ENCODE measurements around the gene CRAT.
"Not testable (repeated sequence)": the region's sequence is repeated elsewhere in the genome, so short reads cannot be mapped to it uniquely, and the experiment has no call there.

The CRAT gene

GRCh38 chr9:129138144-129138462 is 27.5 kb upstream of the CRAT start:
- no peak for DNase-seq

GRCh38 chr9:129137292-129138143 is 26.9 kb upstream of the CRAT start:
- DNase-seq, result no peak

DNA sequence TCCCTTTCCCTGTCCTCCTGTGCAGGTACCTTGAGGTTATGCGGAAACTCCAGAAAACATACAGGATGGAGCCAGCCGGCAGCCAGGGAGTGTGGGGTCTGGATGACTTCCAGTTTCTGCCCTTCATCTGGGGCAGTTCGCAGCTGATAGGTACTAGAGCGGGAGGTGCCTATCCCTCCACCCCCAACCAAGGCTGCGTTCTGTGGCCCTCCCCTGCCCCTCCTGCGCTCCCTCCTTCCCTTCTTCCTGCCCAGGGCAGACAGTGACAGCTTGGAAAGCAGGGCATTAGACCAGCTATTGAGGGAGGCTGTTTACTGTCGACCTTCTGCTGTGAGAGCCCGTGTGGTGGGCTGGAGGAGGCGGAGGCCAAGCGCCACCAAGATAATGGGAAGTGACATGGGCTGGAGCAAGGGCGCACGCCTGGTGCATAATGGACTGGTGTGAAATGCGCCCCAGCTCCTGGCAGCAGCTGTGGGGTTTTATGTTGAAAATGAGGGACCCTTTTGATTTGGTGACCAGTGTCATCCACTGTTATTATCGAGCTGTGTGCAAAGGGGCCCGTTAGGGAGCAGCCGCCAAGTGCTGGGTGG is 25.9 kb upstream of the CRAT start:
- no peak for DNase-seq

GRCh38 chr9:129135476-129135875 is 24.9 kb upstream of the CRAT start:
- no peak for DNase-seq

- no peak for DNase-seq
Measured at GRCh38 chr9:129133082-129133481, 22.5 kb upstream of the CRAT start.

- peak; percentile 90 for DNase-seq
Measured at GRCh38 chr9:129131300-129132145, 20.9 kb upstream of the CRAT start.

DNA sequence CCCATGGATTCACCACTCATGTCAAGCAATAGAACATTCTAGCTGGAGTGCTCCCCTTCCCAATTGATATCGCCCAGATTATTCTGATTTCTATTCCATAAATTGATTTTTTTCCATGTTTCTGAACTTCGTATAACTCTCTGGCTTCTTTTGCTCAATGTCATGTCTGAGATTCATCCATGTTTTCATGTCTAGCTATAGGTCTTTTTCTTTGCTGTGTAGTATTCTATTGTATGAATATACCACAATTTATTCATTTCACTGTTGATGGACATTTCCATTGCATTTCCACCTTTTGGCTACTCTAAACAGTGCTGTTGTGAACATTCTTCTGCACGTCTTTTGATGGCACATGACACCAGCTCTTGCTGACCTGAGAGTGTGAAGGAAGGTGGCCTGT is 20.2 kb upstream of the CRAT start:
- DNase-seq, result no peak

GRCh38 chr9:129130271-129130670 is 19.7 kb upstream of the CRAT start:
- DNase-seq, result not testable (repeated sequence)

DNA sequence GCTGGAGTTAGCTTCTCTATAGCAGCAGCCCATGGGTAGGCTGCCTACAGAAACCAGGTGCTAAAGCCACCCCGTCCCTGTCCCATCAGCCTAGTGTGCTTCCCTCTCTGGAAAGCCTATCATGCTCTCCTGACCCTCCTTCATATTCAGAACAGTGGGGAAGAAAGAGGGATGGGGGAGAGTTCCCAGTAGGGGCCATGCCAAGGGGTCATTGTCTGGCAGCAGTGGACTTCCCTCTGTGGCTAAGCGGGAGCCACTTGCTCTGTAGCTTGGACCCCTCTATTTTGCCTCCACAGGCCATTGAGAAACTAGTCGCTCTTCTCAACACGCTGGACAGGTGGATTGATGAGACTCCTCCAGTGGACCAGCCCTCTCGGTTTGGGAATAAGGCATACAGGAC is 18.1 kb upstream of the CRAT start:
- DNase-seq, result no peak

DNA sequence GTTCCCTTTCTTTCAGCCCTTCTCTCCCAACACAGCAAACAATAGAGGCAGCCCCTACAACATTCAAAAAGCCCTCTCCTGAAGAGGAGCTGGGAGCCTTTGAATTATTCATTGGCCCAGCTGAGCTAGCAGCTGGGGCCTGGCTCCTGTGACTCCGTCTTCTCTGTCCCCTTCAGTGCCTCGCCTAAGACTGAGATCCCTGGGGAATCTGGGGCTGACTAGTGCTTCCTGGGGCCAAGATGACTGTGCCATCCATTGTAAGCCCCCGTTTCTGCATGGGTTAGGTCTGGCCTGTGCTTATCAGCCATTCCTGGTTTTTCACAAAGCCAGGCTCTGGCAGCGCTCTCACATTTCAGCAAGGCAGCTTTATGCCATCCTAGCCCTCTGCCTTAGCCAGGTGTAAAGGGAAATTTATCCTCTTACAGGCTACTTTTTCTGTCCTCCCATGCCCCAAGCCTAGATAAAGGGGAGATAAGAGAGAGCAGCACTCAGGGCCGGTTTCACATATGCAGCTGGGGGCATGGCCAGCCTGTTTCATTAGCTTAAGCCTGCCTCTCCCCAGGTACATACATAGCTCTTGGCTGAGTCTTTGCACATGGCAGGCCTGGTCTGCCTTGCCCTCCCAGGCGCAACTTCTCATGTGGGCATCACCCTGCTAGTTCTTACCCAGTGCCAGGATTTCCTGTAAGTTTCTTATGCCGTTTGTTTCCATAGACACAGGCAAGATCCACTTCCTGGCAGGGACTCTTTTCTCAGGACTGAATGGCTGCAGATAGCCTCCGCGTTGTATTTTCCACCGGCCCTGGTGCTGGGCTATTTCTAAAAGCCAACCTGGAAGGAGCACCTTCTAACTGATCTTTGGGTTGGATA is 16.4 kb upstream of the CRAT start:
- DNase-seq, result no peak

DNA sequence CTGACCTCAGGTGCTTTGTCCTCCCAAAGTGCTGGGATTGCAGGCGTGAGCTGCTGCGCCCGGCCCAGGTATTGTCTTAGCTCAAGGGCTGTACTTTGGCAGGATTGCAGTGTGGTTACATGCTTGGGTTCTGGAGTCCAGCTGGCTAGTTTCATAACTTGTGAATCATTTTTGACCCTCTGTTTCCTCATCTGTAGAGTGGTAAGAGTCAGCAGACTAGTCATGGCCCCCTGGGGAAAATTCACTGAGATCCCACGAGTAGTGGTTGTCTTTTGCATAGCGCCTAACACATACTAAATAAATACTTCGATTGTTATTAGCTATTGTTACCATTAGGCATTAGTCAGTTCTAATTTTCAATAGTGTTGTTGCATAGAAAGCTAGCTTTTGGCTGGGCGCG is 14.9 kb upstream of the CRAT start:
- DNase-seq, result no peak

DNA sequence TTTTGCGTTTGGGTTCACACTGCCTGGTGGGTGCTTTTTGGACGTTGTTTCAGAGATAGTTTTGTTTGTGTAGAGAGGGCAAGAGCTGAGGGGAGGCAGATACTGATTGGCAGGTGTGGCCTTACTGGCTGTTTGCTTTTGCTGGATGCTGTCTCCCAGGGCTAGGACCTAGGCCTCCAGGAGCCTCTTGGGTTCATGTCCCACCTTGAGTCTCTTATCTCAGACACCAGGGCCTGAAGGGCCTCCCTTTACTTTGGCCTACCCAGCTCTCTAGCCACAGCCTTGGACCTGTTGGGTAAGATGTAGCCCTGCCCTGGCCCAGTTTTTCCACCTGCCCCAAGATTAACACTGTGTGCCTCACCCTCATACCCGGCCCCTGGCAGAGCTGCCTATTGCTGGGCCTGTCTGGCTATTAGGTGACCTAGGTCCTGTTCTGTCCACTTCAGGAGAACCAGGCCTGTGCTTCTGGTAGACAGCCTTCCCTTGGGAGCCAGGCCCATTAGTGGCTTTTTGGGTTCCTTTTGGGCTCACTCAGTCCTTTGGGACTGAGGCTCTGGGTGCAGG is 14.0 kb upstream of the CRAT start:
- DNase-seq, result no peak

DNA sequence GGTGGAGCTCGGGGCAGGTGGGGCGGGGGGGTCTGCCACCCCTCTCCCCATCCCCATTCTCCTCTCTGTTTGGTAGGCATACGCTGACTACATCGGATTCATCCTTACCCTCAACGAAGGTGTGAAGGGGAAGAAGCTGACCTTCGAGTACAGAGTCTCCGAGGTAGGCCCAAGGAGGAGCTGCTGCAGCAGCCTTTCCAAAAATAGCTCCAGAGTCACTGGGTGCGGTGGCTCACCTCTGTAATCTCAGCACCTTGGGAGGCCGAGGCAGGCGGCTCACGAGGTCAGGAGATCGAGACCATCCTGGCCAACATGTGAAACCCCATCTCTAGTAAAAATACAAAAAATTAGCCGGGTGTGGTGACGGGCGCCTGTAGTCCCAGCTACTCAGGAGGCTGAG is 12.4 kb upstream of the CRAT start:
- not testable (repeated sequence) for DNase-seq

- no peak for DNase-seq
Measured at GRCh38 chr9:129122133-129122532, 11.5 kb upstream of the CRAT start.

- DNase-seq, result no peak
Measured at GRCh38 chr9:129121483-129121882, 10.9 kb upstream of the CRAT start.

GRCh38 chr9:129118799-129119198 is 8.2 kb upstream of the CRAT start:
- no peak for DNase-seq

DNA sequence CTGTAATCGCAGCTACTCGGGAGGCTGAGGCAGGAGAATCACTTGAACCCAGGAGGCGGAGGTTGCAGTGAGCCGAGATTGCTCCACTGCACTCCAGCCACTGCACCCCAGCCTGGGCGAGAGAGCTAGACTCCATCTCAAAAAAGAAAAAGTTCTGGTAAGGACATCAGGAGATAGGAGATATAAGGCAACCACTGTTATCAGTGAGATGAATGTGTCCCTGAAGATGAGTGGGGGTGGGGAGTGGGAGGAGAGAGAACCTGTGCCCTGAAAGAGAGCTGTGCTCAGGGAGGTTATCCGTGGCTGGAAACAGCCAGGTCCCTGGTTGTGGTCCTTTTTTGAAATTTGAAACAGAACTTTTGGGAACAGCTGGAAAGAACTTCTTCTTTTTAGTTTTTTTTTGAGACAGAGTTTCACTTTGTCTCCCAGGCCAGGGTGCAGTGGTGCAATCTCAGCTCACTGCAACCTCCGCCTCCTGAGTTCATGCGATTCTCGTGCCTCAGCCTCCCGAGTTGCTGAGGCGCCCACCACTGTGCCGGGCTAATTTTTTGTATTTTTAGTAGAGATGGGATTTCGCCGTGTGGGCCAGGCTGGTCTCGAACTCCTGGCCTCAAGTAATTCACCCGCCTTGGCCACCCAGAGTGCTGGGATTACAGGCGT is 3.2 kb upstream of the CRAT start:
- DNase-seq, result no peak

DNA sequence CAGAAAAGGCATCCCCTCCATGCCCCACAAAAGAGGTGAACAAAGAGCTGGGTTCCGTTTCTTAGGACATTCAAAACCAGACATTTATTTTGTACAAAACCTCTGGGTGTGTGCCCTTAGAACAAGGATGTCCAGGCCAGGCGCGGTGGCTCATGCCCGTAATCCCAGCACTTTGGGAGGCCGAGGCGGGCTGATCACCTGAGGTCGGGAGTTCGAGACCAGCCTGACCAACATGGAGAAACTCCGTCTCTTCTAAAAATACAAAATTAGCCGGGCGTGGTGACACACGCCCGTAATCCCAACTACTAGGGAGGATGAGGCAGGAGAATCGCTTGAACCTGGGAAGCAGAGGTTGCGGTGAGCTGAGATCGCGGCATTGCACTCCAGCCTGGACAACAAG is 1.9 kb upstream of the CRAT start:
- DNase-seq, result not testable (repeated sequence)

DNA sequence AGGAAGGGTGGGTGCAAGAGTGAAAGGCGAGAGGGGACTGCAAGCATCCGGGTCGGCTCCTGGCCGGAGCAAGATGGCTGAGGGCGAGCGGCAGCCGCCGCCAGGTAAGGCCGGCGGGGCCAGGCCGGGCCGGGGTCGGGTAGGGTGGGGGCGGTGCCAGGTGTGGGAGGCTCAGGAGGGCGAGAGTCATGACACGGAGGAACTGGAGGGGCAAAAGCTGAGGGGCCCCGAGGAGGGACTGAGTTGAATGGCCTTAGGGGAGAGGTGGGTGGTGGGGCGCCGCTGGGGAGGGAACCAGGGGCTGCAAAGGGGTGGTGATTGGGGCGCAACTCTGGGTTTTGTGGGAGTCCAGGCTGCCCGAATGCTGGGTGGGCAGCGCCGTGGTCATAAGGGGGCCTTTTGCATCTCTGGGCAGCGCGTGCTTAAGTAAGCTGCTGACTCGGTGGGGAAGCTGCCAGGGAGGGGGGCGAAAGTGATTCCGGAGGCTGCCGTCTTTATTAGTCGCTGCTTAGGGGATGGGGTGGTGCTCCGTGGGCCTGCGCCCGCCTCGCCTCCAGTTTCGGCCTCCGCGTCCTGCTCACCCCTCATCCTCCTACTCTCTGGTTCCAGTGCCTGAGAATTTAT is 1.0 kb upstream of the CRAT start:
- peak; percentile 39 for DNase-seq

GRCh38 chr9:129109952-129110739 is 447 bp downstream of the CRAT start:
- peak; percentile 14 for DNase-seq

- DNase-seq, result peak; percentile 20
Measured at GRCh38 chr9:129109537-129109903, 1.1 kb downstream of the CRAT start.

Measured in CD4-positive, alpha-beta T cell treated with Interleukin-17A for 4 hours (primary cell).